SK-MEL-5 (cell line): ENCODE measurements around the gene TASP1. TPM values are rescaled to one million over a fixed set of nuclear protein-coding genes. Genes with fewer than 3 reads are reported as not detected.
"Not testable (repeated sequence)": the region's sequence is repeated elsewhere in the genome, so short reads cannot be mapped to it uniquely, and the experiment has no call there.

Experiments
- DNase-seq: peaks from one replicate; pipeline ENCODE4 v3.0.0-alpha.2; 2016; ENCODE audit warnings: low read depth, low spot score
- in situ Hi-C: cut with HindIII; loops from 2 replicates; pipeline ENCODE4 v1.10.0; 2016; ENCODE audit warnings: low sequenced_read_pairs, high pct_unique_total_duplicates, low pct_unique_long_range_greater_than_20kb
- total RNA-seq: library from RNA; depleted of rRNA; stranded (reverse); fragments of >200 nt; shearing (Covaris generic); gene quantifications from 2 replicates; pipeline ENCODE4 v1.2.3, GENCODE V29; 2014

Gene TASP1
- total RNA-seq, 1 experiment from 2014 or later, result 11.1 TPM

DNA sequence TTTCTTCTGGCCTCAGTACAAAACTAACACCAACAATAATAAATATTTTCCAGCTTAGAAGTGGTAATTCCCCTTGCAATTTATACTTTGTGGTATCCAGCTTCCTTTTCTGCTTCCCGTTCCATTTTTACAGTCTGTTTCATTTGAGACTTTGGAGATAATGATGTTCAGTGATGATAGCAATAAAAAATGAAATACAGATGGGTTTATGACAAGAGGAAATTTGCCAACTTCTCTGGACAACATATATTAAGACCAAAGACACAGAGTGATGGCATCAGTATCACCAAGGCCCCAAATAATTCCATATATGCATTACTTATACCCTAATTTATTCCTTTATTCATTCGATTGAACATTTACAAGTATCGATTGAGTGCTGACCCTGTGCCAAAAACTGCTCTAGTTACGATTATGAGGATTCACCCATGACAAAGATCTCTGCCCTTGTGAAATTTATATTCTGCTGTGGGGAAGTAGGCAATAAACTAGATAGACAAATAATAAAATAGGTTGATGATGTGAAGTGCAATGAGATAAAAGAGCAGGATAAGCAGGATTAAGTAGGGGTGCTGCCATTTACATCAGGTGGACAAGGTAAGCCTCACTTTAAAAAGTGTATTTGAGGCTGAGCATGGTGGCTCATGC is 18.1 kb upstream of the TASP1 start:
- in situ Hi-C loops, result no loop called here
- no peak for DNase-seq

DNA sequence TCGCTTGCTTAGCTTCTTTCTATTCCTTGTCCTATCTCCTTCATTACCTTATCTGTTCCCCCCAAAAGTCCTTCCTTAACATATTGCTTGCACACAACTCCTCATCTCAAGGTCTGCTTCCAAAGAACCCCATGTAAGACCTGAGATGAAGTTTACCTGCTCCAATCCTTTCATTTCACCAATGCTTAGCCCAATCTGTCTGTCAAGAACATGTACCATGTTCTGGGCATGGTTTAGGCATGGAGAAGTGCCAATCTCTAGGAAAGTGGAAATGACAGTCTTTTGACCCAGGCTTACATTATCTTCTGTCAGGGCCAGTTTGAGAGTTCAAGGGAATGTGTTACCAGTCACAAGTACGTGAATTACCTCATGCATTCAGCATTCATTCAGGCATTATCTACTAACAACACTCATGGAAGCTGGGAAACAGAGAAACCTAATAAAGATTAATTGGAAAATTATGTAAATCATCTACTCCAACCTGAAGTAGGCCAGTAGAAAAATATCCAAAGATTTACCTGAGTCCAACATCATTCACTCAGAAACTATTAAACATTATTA is 15.8 kb upstream of the TASP1 start:
- in situ Hi-C loops, result no loop called here
- no peak for DNase-seq

DNA sequence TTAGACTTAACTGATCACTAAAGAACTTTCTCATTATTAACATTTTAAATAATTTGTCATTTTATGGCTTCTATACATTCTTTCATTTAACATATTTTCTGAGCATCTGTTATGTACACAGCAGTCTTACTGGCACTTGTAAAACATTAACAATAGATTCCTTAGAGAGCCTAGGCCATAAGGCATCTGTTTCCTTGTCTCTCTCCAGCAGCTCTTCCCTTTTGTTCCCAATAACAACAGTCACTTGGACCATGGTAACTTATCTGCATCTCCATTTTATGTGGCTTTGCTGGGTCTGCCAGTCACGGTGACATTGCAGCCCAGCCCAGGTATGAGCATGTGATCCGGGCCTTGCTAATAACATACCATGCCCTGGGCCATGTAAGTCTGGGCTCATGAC is 11.7 kb upstream of the TASP1 start:
- no peak for DNase-seq
- in situ Hi-C loops, result no loop called here

DNA sequence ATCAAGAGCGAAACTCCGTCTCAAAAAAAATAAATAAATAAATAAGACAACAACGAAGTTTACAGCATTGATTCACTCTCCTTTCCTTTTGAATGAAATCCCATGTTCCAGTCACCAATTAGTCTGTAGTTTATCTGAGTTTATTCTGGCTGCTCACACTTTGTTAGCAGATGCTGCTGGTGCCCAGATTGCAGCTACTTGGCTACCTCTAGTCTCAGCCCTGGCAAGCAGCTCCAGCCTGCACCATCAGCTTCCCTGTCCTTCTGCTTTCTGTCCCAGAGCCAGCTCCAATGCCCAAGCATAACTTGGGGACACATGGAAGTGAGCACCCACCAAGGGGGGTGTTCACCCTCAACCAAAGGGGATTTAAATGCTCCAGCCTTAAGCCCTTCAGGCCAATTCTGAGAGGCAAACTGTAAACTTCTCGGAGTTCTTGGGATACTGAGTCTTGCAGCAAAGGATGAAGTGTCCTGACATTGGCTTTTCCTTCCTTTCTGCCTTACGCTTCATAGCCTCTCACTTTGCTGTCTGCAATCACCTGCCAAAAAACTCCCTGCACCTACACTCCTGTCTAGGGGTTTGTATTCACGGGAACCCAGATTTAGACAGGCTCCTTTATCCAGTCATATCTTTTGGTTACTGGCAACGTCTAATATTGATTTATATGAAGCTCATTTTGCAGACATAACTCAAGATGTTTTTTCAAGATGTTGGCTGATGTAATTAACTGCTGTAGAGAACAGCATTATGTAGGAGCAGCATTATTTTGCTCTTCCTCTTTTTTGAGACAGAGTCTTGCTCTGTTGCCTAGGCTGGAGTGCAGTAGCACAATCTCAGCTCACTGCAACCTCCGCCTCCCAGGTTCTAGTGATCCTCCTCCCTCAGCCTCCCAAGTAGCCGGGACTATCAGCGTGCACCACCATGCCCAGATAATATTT is 9.8 kb upstream of the TASP1 start:
- DNase-seq, result no peak
- in situ Hi-C loops, result no loop called here

DNA sequence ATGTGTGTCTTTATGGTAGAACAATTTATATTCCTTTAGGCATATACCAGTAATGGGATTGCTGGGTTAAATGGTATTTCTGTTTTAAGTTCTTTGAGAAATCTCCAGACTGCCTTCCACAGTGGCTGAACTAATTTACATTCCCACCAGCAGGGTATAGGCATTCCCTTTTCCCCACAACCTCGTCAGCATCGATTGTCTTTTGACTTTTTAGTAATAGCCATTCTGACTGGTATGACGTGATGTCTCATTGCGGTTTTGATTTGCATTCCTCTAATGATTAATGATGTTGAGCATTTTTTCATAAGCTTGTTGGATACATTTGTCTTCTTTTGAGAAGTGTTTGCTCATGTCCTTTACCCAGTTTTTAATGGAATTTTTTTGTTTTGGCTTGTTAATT is 5.3 kb upstream of the TASP1 start:
- in situ Hi-C loops, result no loop called here
- peak; percentile 76 for DNase-seq

DNA sequence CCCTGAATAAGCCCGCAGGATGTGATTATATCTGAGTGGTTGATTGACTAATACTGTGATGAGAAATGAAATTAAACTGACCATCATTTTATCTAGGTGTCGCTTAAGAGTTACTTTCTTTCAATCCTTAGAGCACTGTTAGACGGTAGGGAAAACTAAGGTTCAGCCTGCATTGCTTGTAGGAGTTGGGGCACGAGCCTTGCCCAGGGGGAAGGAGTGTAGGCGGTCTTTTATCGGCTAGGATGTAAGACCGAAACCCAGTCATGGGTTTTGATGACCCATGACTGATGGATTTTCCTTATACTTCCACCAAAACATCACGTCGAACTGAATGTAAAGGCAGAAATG is 392 bp upstream of the TASP1 start:
- in situ Hi-C loops, result no loop called here
- DNase-seq, result peak; percentile 58

DNA sequence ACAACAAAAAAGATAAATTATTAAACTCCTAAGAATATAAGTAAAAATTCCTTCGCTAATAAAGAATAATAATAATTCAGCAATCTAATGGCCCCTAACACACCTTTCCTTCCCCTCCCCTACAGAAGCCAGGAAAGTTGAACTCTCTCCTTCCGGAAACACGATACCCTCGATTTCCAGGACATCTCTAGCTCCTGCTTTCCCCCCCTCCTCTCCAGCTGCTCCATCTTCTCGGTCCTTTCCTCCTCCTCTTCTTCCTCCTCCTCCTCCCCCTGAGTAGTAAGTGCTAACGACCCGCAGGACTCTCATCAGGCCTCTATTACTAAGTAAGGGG is 603 bp downstream of the TASP1 start:
- in situ Hi-C loops, result no loop called here
- DNase-seq, result peak; percentile 11

DNA sequence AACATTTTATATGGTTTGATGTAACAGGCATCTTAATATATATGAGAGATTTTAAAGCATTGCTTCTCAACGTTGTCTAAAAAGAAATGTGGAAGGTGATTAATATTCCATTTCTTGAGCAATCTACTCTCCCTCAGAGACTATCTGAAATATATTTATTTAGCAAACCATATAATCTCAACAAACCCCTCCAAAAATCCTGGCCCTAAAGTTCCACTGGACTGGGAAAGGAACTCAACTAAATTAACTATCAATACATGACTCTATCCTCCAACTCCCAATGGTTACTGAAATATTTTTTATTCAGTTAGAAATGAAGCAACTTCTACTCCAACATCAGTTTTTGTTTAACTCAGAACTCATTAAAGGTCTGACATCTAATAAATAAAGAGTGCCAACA is 6.3 kb downstream of the TASP1 start:
- in situ Hi-C loops, result no loop called here
- no peak for DNase-seq

DNA sequence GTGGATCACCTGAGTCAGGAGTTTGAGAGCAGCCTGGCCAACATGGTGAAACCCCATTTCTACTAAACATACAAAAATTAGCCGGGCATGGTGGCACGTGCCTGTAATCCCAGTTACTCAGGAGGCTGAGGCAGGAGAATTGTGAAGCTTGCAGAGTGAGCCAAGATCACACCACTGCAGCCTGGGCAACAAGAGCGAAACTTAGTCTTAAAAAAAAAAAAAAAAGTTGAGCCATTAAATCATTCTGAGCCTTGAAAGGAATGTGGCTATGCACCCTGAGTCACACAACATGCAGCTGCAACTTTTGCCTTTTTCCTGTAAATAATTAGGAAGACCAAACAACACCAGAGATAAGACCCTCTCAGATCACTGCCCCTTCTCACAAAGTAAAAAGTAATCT is 11.2 kb downstream of the TASP1 start:
- in situ Hi-C loops, DNase-seq: not testable (repeated sequence)

DNA sequence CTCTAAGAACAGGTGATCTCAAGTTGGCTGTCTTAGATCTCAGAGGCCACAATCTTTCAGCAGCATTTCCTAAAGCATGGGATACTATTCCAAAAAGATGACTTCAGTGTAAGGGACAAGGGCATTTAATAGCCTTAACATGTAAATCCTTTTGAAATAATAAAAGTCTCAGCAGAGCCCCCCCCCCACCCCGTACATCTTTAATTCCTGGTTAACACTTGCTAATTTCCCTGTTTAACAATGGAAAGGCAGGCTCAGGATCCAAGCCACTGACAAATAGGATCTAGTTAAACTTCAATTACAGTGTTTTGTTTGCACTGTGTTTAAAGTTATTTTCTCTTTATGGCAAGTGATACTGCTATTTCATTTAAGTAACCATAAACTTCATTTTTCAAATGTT is 12.0 kb downstream of the TASP1 start:
- DNase-seq, result no peak
- in situ Hi-C loops, result no loop called here

DNA sequence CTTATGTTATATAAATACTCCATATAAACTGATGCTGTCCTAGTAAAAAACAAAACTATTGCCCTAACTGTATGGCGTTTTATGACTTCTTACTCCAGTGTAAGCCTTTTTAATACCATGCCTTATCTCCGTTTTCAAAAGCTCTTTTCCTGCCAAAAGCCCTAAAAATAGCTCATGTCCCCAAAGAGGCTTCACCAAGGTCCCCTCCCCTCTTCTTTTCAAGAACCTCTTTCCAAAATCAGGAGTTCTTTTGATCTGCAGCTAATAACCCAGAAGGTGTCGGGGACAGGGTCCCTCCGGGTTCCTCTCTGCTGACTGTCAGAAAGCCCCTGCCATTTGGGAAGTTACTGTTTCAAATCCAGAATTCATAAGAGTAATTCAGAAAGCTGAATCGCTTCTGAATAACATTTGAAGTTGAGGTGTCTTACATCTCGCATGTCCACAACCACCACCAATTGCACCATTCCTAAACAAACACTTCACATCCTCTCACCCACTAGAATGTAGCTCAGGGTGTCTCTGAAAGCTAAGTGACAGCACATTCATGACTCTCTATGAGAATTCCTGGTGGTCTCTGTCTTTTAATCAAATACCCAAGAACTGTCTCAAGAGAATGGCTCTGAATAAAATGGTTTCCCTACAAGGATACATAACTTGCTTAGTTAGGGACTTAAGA is 13.3 kb downstream of the TASP1 start:
- in situ Hi-C loops, result no loop called here
- no peak for DNase-seq

DNA sequence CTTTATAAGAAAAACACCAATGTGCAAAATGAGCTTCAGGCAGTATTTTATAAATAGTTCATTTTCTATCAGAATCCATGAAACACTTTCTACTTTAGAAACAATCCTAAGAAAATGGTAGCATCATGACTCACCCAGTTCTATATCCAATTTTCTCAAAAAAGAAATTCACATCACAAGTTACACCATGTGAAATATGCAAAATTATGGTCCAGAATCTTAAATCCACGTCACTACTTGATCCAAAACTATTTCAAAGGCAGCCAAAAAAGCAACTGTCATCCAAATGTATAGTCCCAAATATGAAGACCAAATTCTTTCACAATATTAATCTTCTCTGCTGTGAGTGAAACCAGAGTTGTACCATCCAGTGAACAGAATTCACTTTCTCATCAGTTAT is 19.3 kb downstream of the TASP1 start:
- in situ Hi-C loops, DNase-seq: not testable (repeated sequence)

DNA sequence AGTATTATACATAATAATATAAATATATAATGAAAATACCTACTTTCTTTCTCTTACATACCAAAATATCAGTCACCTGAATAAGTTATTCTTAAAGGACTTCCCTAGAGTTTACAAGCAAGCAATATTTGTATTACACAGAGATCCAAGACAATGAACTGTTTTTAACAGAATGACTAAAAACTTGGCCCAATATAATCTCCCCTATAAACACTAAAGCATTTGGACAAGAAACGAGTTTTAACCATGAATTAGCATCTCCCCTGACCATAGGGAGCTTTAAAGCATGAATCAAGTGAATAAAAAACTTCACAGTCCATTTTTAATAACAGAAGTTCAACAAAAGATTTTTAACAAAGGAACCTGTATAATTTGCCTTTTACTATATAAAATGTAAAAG is 20.3 kb downstream of the TASP1 start:
- in situ Hi-C loops, DNase-seq: not testable (repeated sequence)

DNA sequence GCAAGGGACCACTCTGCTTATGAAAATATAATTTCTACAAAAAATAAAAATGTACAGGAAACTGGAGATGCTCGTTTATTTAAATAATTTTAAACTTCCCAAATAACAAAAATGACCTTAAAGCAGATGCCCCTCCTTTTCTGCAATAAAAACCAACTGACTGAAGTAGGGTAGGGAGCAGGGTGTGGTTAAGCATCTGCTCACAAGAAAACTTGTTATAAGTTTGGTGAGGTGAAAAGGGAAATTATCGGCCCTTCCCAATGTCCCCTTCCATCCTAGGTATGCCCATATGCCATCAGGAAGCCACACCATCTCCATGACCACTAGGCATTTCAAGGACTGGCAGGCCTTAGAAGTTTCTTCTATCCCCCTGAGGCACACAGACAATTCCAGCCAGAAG is 21.1 kb downstream of the TASP1 start:
- in situ Hi-C loops, DNase-seq: not testable (repeated sequence)

DNA sequence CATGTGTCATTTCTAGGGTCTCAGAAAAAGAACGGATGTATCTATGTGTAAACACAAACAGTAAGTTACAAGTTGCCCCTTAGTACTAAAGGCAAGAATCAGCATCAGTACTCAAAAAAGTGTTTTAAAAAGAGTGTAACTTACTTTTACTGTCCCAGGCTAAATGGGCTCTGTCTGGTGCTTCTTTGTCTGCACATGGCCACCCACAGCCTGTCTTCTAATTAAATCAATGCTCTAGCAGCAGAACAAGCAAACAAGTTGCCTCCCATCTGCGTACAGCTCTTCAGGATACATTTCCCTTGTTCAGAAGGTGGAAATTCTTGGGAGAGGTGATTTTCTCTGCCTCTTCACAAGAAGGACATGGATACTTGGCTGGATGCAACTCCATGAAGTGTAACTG is 22.0 kb downstream of the TASP1 start:
- in situ Hi-C loops, DNase-seq: not testable (repeated sequence)

DNA sequence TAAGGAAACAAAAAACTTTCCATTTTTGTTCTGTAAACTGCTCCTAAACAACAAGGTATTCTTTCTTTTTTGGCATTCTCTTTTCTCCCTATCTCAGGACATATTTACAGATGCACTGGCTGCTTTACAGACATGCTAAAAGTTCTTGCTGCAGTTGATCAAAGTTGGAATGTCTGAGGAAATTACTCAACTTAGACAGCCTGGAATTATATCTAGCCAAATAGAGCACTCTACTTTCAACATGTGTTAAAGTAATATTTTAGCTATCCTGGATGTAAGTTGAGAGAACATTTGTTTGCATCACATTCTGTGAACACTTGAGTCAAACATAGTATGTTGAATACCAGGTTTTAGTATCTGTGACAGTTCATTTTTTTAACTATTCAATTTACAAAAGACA is 24.8 kb downstream of the TASP1 start:
- in situ Hi-C loops, result no loop called here
- DNase-seq, result no peak

DNA sequence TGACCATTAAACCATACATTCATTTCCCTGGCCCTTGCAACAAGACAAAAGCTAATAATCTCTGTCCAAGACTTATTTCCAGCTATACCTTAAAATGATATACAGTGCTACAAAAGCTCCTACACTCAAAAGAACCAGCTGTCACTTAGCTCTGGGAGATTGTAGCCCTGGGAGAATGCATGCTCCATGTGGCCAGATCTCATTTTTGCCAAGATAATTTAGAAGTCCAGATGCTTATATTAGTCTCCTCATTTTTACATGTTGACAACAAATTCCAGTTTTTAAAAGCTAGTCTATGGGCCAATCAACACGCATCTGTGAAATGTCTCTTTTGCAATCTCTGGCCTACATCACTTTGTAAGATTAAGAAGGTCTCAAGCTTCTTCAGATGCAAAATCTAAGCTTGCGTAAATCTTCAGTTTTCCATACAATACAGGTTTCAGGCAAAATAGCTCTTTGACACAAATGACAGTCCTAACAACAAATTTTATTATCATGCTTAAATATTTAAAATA is 27.1 kb downstream of the TASP1 start:
- no peak for DNase-seq

DNA sequence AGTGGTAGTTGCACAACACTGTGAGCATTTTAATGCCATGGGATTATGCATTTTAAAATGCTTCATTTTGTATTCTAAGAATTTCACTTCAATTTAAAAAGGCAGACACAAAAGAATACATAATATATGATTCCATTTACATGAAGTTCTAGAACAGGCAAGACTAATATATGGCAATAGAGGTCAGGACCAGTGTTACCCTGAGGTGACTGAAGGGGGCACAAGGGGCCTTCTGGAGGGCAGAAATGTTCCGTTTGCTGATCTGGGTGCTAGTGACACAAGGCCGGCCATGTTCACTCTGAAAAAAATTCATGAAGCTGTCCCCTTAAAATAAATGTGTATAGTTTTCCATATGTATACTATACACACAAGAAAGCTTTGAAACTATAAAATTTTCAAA is 28.5 kb downstream of the TASP1 start:
- in situ Hi-C loops, result no loop called here

More for the DNA sequence above, 27.1 kb downstream of the TASP1 start:
- in situ Hi-C loops, result no loop called here

More for the DNA sequence above, 28.5 kb downstream of the TASP1 start:
- peak; percentile 67 for DNase-seq
